Caco-2 (cell line): ENCODE data around the gene CKAP2L. TPM values are rescaled to one million over a fixed set of nuclear protein-coding genes. Genes with fewer than 3 reads are reported as not detected.

Source experiments
- BruUV-seq: library from RNA; stranded (reverse); fragments of 400-500 nt; replicated peaks from 2 replicates; lab custom pipeline; 2021; lab: Mats Ljungman, UMichigan
- CTCF ChIA-PET: fragments of 300-600 bp; sonication (Branson Sonifier 250); formaldehyde crosslinking; loops from one replicate; lab custom pipeline; 2022; ENCODE audit warnings: antibody characterized with exemption; lab: Charles Lee
- POLR2A ChIA-PET: fragments of 300-600 bp; sonication (Branson Sonifier 250); formaldehyde crosslinking; loops from one replicate; lab custom pipeline; 2022; ENCODE audit warnings: antibody characterized with exemption; lab: Charles Lee
- DNase-seq, 2 experiments: peaks; one replicate each; pipeline versions ENCODE4 v3.0.0 to v3.0.0-alpha.2; 2020 to 2022
- H3K27me3 ChIP-seq: replicated peaks from 2 replicates; pipeline ENCODE4 v1.6.0; 2011; ENCODE audit warnings: low read length; ENCODE audit not compliant: control insufficient read depth, insufficient read depth
- H3K36me3 ChIP-seq: 2 replicates; pipeline ENCODE4 v1.5.1; 2011; ENCODE audit warnings: low read length; ENCODE audit not compliant: control insufficient read depth, insufficient read depth
- H3K4me1 ChIP-seq: fragments of 250-450 bp; sonication (Bioruptor Pico); 2 replicates; pipeline ENCODE4 v1.5.1; 2020; ENCODE audit warnings: mild to moderate bottlenecking
- H3K4me3 ChIP-seq: 2 replicates; pipeline ENCODE4 v1.5.1; 2011; ENCODE audit warnings: low read depth, mild to moderate bottlenecking, control low read depth, low read length
- H3K9me3 ChIP-seq: fragments of 250-450 bp; sonication (Bioruptor Pico); 2 replicates; pipeline ENCODE4 v1.5.1; 2020; ENCODE audit warnings: mild to moderate bottlenecking, moderate library complexity
- H3K27ac Mint-ChIP-seq: one replicate; pipeline ENCODE4 v1.8.0; 2022; ENCODE audit warnings: mixed read lengths; ENCODE audit not compliant: unreplicated experiment
- H3K27me3 Mint-ChIP-seq: one replicate; pipeline ENCODE4 v1.8.0; 2022; ENCODE audit warnings: mixed read lengths; ENCODE audit not compliant: insufficient read depth, unreplicated experiment
- H3K36me3 Mint-ChIP-seq: one replicate; pipeline ENCODE4 v1.8.0; 2022; ENCODE audit warnings: mild to moderate bottlenecking, mixed read lengths; ENCODE audit not compliant: insufficient read depth, unreplicated experiment
- H3K4me1 Mint-ChIP-seq: one replicate; pipeline ENCODE4 v1.8.0; 2022; ENCODE audit warnings: low read depth, mixed read lengths; ENCODE audit not compliant: unreplicated experiment
- H3K4me3 Mint-ChIP-seq: one replicate; pipeline ENCODE4 v1.8.0; 2022; ENCODE audit warnings: mild to moderate bottlenecking, moderate library complexity, mixed read lengths; ENCODE audit not compliant: unreplicated experiment
- H3K9me3 Mint-ChIP-seq: one replicate; pipeline ENCODE4 v1.8.0; 2022; ENCODE audit warnings: mixed read lengths; ENCODE audit not compliant: unreplicated experiment
- CTCF ChIP-seq, 2 experiments: fragments of 200-600 bp in 1 of 2; IDR thresholded peaks; 1 replicate in 1 of 2; 2 replicates in 1 of 2; pipeline versions ENCODE4 v1.5.1 to v1.8.0; 2011 to 2022; ENCODE audit warnings: antibody characterized with exemption in 1 of 2, control low read depth in 1 of 2, inconsistent platforms in 1 of 2, low read depth in 1 of 2, low read length in 1 of 2, mild to moderate bottlenecking in 1 of 2, moderate library complexity in 1 of 2; ENCODE audit not compliant: insufficient read depth in 1 of 2, severe bottlenecking in 1 of 2, unreplicated experiment in 1 of 2
- intact Hi-C: fragments of 100-400 bp; cut with micrococcal nuclease; formaldehyde crosslinking; loops from one replicate; pipeline ENCODE4 v1.10.0; 2022; ENCODE audit not compliant: unreplicated experiment
- total RNA-seq: library from RNA; stranded (reverse); gene quantifications from 2 replicates; pipeline ENCODE4 v1.2.3, GENCODE V29; 2022

CKAP2L gene
- total RNA-seq, 1 experiment from 2014 or later = 20.7 TPM

DNA sequence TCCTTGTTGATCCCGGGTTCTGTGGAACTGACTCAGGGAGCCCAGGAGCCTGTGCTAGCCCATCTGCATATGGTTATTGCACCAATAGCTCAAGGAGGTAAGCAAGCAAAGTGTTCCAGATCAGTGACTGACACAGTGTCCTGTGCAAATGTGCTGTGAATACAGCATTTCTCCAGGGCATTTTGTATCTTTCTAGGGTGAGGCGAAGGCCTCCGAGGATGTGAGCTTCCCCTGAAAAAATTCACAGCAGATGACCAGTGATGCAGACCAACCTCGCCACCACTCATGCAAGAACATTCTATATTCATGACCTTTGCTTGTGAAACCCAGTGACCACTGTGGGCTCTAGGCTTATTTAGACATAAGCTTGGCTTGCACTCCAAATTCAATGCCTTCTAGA, 58.8 kb downstream of the CKAP2L start:
- CTCF ChIA-PET = interaction anchor here (0.6 kb wide), 1 partner anchor 84 kb away, joined by 3 read pairs; no protein-coding TSS in a partner anchor
- no peak overlapping the region for H3K4me3 ChIP-seq
- no TSS peak for BruUV-seq
- H3K4me1 ChIP-seq = peaks cover 8% of the 10 kb centered on the region; the same call in 1 of the 2 replicates
- POLR2A ChIA-PET = no interaction called here
- Mint-ChIP-seq H3K27me3 (no peaks in the 10 kb centered on the region), H3K36me3 (no peaks in the 10 kb centered on the region), H3K9me3 (no peaks in the 10 kb centered on the region), H3K4me3 (no peak overlapping the region), H3K27ac (no peak overlapping the region), H3K4me1 (no peaks in the 10 kb centered on the region)
- H3K9me3 ChIP-seq = no peaks in the 10 kb centered on the region
- TF ChIP-seq CTCF (IDR thresholded peaks at IDR 0.05; ENCODE audit: insufficient read depth in 1 of 2, low read depth in 1 of 2, low read length in 1 of 2, severe bottlenecking in 1 of 2, unreplicated experiment in 1 of 2) = no peak
- H3K27me3 ChIP-seq = no peaks in the 10 kb centered on the region
- intact Hi-C loops = no loop called here
- no peak for DNase-seq
- H3K36me3 ChIP-seq = no peaks in the 10 kb centered on the region

DNA sequence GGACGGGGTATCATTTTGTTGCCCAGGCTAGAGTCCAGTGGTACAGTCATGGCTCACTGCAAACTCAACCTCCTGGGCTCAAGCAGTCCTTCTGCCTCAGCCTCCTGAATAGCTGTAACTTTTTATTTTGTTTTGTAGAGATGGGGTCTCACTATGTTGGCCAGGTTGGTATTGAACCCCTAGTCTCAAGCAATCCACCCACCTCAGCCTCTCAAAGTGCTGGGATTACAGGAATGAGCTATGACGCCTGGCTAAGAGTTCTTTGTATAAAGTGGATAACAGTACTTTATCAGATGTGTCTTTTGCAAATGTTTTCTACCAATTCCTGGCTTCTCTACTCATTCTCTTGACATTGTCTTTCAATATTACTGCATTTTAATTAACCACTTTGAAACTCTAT, 60.7 kb downstream of the CKAP2L start:
- CTCF ChIA-PET = no interaction called here
- TF ChIP-seq CTCF (IDR thresholded peaks at IDR 0.05; ENCODE audit: insufficient read depth in 1 of 2, low read depth in 1 of 2, low read length in 1 of 2, severe bottlenecking in 1 of 2, unreplicated experiment in 1 of 2) = no peak

GRCh38 chr2:112701052-112701451, 63.4 kb downstream of the CKAP2L start:
- intact Hi-C loops = no loop called here
- Histone ChIP-seq H3K36me3 (no peaks in the 10 kb centered on the region), H3K9me3 (no peaks in the 10 kb centered on the region), H3K4me1 (peaks cover 4% of the 10 kb centered on the region; the same call in 1 of the 2 replicates), H3K4me3 (no peak overlapping the region), H3K27me3 (no peaks in the 10 kb centered on the region)
- no peak overlapping the region for H3K27ac Mint-ChIP-seq
- ChIA-PET POLR2A (no interaction called here), CTCF (no interaction called here)
- H3K4me1 Mint-ChIP-seq = no peaks in the 10 kb centered on the region
- TF ChIP-seq CTCF (IDR thresholded peaks at IDR 0.05; ENCODE audit: insufficient read depth in 1 of 2, low read depth in 1 of 2, low read length in 1 of 2, severe bottlenecking in 1 of 2, unreplicated experiment in 1 of 2) = no peak
- H3K4me3 Mint-ChIP-seq = no peak overlapping the region
- no peak for DNase-seq
- no TSS peak for BruUV-seq
- H3K9me3 Mint-ChIP-seq = no peaks in the 10 kb centered on the region
- H3K36me3 Mint-ChIP-seq = no peaks in the 10 kb centered on the region
- H3K27me3 Mint-ChIP-seq = no peaks in the 10 kb centered on the region

More for the DNA sequence above, 60.7 kb downstream of the CKAP2L start:
- no peaks in the 10 kb centered on the region for H3K27me3 Mint-ChIP-seq
- H3K36me3 ChIP-seq = no peaks in the 10 kb centered on the region
- no peak for DNase-seq
- no TSS peak for BruUV-seq
- intact Hi-C loops = no loop called here
- no peak overlapping the region for H3K27ac Mint-ChIP-seq
- no peaks in the 10 kb centered on the region for H3K9me3 Mint-ChIP-seq
- H3K9me3 ChIP-seq = no peaks in the 10 kb centered on the region
- H3K4me1 ChIP-seq = peaks cover 8% of the 10 kb centered on the region; the same call in 1 of the 2 replicates
- H3K36me3 Mint-ChIP-seq = no peaks in the 10 kb centered on the region
- H3K27me3 ChIP-seq = no peaks in the 10 kb centered on the region
- POLR2A ChIA-PET = no interaction called here
- no peaks in the 10 kb centered on the region for H3K4me1 Mint-ChIP-seq
- H3K4me3 Mint-ChIP-seq = no peak overlapping the region
- H3K4me3 ChIP-seq = no peak overlapping the region
